Measurements from ENCODE around the gene EXD2. TPM values are rescaled to one million over a fixed set of nuclear protein-coding genes. Genes with fewer than 3 reads are reported as not detected.

The EXD2 gene
- total and polyA plus RNA-seq, 2 of the 13 experiments (the other 11 are each of a cell fraction or from before 2014, with no cell fraction given): 9.5 to 15.1 TPM

DNA sequence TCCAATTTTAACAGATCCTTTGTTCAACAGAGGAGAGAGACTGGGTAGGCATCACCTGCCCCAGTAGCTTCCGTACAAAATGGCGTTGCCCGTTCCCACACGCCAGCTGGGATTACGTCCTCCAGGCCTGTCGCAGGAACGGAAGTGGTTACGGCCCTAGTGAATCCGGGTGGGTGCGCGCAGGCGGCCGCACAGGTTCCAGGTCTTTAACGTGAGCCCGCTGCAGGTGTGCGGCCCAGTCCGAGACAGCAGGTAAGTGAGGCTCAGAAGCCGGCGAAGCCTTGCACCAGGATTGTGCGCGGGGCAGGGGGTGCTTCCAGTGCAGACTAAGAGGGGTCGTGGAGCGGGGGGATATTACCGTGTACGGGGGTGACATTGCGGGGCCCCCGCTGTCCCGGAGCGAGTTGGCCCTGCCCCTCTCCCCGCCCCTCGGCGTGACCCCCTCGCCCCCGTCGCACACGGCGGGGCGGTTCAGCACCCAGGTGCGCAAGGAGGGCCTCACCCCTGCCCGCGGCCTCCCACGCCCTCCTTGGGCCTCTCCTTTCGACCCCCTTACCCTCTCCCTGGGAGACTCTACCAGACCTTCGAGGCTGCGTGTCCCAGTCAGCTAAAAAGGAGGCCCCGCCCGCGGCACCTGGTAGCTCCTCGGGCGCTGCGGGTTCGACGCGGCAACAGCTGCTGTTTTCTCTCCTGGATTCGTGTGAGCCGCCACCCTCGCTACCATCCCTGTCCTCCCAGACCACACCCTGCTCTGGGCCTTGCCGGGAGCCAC is at the start of gene EXD2 (continued):
- TF ChIP-seq, protein P1, sequence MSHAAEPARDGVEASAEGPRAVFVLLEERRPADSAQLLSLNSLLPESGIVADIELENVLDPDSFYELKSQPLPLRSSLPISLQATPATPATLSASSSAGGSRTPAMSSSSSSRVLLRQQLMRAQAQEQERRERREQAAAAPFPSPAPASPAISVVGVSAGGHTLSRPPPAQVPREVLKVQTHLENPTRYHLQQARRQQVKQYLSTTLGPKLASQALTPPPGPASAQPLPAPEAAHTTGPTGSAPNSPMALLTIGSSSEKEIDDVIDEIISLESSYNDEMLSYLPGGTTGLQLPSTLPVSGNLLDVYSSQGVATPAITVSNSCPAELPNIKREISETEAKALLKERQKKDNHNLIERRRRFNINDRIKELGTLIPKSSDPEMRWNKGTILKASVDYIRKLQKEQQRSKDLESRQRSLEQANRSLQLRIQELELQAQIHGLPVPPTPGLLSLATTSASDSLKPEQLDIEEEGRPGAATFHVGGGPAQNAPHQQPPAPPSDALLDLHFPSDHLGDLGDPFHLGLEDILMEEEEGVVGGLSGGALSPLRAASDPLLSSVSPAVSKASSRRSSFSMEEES (CRISPR knock-in tag; IDR thresholded peaks at IDR 0.05): no peak
- TF ChIP-seq, protein P2, sequence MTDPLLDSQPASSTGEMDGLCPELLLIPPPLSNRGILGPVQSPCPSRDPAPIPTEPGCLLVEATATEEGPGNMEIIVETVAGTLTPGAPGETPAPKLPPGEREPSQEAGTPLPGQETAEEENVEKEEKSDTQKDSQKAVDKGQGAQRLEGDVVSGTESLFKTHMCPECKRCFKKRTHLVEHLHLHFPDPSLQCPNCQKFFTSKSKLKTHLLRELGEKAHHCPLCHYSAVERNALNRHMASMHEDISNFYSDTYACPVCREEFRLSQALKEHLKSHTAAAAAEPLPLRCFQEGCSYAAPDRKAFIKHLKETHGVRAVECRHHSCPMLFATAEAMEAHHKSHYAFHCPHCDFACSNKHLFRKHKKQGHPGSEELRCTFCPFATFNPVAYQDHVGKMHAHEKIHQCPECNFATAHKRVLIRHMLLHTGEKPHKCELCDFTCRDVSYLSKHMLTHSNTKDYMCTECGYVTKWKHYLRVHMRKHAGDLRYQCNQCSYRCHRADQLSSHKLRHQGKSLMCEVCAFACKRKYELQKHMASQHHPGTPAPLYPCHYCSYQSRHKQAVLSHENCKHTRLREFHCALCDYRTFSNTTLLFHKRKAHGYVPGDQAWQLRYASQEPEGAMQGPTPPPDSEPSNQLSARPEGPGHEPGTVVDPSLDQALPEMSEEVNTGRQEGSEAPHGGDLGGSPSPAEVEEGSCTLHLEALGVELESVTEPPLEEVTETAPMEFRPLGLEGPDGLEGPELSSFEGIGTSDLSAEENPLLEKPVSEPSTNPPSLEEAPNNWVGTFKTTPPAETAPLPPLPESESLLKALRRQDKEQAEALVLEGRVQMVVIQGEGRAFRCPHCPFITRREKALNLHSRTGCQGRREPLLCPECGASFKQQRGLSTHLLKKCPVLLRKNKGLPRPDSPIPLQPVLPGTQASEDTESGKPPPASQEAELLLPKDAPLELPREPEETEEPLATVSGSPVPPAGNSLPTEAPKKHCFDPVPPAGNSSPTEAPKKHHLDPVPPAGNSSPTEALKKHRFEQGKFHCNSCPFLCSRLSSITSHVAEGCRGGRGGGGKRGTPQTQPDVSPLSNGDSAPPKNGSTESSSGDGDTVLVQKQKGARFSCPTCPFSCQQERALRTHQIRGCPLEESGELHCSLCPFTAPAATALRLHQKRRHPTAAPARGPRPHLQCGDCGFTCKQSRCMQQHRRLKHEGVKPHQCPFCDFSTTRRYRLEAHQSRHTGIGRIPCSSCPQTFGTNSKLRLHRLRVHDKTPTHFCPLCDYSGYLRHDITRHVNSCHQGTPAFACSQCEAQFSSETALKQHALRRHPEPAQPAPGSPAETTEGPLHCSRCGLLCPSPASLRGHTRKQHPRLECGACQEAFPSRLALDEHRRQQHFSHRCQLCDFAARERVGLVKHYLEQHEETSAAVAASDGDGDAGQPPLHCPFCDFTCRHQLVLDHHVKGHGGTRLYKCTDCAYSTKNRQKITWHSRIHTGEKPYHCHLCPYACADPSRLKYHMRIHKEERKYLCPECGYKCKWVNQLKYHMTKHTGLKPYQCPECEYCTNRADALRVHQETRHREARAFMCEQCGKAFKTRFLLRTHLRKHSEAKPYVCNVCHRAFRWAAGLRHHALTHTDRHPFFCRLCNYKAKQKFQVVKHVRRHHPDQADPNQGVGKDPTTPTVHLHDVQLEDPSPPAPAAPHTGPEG (CRISPR knock-in tag; IDR thresholded peaks at IDR 0.05): peak; percentile 37; the same call in 1 of the 2 replicates
- TF ChIP-seq NFKBIZ (CRISPR knock-in tag; IDR thresholded peaks at IDR 0.05) (no peak), HIVEP1 (CRISPR knock-in tag; IDR thresholded peaks at IDR 0.05) (peak; percentile 55; the same call in 1 of the 2 replicates), ZNF775 (CRISPR knock-in tag; IDR thresholded peaks at IDR 0.05; ENCODE audit: borderline replicate concordance) (no peak), SNRNP70 (IDR thresholded peaks at IDR 0.05; ENCODE audit: low read depth, low read length) (no peak), NFIB (CRISPR knock-in tag; IDR thresholded peaks at IDR 0.05; ENCODE audit: borderline replicate concordance) (no peak), JUND (CRISPR knock-in tag; IDR thresholded peaks at IDR 0.05) (peak; percentile 79; the same call in 1 of the 2 replicates), IRX3 (CRISPR knock-in tag; IDR thresholded peaks at IDR 0.05; ENCODE audit: borderline replicate concordance, low read depth) (no peak), ZNF143 (CRISPR knock-in tag; IDR thresholded peaks at IDR 0.05) (peak; percentile 75), ZNF205 (CRISPR knock-in tag; IDR thresholded peaks at IDR 0.05) (no peak), ZNF674 (CRISPR knock-in tag; IDR thresholded peaks at IDR 0.05; ENCODE audit: low read depth) (no peak), PRMT3 (CRISPR knock-in tag; IDR thresholded peaks at IDR 0.05; ENCODE audit: borderline replicate concordance, low read depth) (no peak)
- TF ChIP-seq, protein P3, sequence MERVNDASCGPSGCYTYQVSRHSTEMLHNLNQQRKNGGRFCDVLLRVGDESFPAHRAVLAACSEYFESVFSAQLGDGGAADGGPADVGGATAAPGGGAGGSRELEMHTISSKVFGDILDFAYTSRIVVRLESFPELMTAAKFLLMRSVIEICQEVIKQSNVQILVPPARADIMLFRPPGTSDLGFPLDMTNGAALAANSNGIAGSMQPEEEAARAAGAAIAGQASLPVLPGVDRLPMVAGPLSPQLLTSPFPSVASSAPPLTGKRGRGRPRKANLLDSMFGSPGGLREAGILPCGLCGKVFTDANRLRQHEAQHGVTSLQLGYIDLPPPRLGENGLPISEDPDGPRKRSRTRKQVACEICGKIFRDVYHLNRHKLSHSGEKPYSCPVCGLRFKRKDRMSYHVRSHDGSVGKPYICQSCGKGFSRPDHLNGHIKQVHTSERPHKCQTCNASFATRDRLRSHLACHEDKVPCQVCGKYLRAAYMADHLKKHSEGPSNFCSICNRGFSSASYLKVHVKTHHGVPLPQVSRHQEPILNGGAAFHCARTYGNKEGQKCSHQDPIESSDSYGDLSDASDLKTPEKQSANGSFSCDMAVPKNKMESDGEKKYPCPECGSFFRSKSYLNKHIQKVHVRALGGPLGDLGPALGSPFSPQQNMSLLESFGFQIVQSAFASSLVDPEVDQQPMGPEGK (CRISPR knock-in tag; IDR thresholded peaks at IDR 0.05): peak; percentile 96
- TF ChIP-seq, protein P4, sequence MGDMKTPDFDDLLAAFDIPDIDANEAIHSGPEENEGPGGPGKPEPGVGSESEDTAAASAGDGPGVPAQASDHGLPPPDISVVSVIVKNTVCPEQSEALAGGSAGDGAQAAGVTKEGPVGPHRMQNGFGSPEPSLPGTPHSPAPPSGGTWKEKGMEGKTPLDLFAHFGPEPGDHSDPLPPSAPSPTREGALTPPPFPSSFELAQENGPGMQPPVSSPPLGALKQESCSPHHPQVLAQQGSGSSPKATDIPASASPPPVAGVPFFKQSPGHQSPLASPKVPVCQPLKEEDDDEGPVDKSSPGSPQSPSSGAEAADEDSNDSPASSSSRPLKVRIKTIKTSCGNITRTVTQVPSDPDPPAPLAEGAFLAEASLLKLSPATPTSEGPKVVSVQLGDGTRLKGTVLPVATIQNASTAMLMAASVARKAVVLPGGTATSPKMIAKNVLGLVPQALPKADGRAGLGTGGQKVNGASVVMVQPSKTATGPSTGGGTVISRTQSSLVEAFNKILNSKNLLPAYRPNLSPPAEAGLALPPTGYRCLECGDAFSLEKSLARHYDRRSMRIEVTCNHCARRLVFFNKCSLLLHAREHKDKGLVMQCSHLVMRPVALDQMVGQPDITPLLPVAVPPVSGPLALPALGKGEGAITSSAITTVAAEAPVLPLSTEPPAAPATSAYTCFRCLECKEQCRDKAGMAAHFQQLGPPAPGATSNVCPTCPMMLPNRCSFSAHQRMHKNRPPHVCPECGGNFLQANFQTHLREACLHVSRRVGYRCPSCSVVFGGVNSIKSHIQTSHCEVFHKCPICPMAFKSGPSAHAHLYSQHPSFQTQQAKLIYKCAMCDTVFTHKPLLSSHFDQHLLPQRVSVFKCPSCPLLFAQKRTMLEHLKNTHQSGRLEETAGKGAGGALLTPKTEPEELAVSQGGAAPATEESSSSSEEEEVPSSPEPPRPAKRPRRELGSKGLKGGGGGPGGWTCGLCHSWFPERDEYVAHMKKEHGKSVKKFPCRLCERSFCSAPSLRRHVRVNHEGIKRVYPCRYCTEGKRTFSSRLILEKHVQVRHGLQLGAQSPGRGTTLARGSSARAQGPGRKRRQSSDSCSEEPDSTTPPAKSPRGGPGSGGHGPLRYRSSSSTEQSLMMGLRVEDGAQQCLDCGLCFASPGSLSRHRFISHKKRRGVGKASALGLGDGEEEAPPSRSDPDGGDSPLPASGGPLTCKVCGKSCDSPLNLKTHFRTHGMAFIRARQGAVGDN (CRISPR knock-in tag; IDR thresholded peaks at IDR 0.05): peak; percentile 90

Measured in HepG2 (cell line).